ENCODE measurements around the gene TMEM108.

The TMEM108 gene

GRCh38 chr3:133330522-133330921 is 292.3 kb downstream of the TMEM108 start:
- Histone ChIP-seq H3K36me3 (ENCODE audit: control insufficient read depth in 2 of 2, insufficient read depth in 1 of 2, low read length in 2 of 2) (no peaks in the 10 kb centered on the region), H3K4me1 (ENCODE audit: control insufficient read depth, insufficient read depth, low read length) (peaks cover 5% of the 10 kb centered on the region; the same call in 1 of the 2 replicates), H3K9me3 (ENCODE audit: control insufficient read depth, insufficient read depth, low read depth, low read length) (no peaks in the 10 kb centered on the region), H3K4me3 (ENCODE audit: low read depth, low read length) (no peak overlapping the region), H3K27ac (ENCODE audit: extremely low read depth, low read depth, low read length) (no peak overlapping the region)
- POLR2A ChIA-PET = no interaction called here
- CTCF ChIA-PET = interaction anchor here (1.4 kb wide), 1 partner anchor 290 kb away, joined by 5 read pairs; no protein-coding TSS in a partner anchor
- TF ChIP-seq, protein P1, sequence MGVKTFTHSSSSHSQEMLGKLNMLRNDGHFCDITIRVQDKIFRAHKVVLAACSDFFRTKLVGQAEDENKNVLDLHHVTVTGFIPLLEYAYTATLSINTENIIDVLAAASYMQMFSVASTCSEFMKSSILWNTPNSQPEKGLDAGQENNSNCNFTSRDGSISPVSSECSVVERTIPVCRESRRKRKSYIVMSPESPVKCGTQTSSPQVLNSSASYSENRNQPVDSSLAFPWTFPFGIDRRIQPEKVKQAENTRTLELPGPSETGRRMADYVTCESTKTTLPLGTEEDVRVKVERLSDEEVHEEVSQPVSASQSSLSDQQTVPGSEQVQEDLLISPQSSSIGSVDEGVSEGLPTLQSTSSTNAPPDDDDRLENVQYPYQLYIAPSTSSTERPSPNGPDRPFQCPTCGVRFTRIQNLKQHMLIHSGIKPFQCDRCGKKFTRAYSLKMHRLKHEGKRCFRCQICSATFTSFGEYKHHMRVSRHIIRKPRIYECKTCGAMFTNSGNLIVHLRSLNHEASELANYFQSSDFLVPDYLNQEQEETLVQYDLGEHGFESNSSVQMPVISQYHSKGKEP (tag by site-specific recombination; IDR thresholded peaks at IDR 0.05) = no peak
- TF ChIP-seq PRDM1 (tag by site-specific recombination; IDR thresholded peaks at IDR 0.05) (no peak), ZNF596 (tag by site-specific recombination; IDR thresholded peaks at IDR 0.05) (no peak), ZNF692 (tag by site-specific recombination; IDR thresholded peaks at IDR 0.05) (no peak), ZNF843 (tag by site-specific recombination; IDR thresholded peaks at IDR 0.05) (no peak), ZBTB8A (tag by site-specific recombination; IDR thresholded peaks at IDR 0.05) (no peak), ZNF146 (tag by site-specific recombination; IDR thresholded peaks at IDR 0.05) (no peak), ZSCAN18 (tag by site-specific recombination; IDR thresholded peaks at IDR 0.05) (no peak), ZNF677 (tag by site-specific recombination; IDR thresholded peaks at IDR 0.05) (no peak), ZNF366 (tag by site-specific recombination; conservative IDR thresholded peaks at IDR 0.05) (no peak), ZEB2 (tag by site-specific recombination; IDR thresholded peaks at IDR 0.05) (no peak), ZNF341 (tag by site-specific recombination; IDR thresholded peaks at IDR 0.05; ENCODE audit: low read depth) (no peak), ZNF223 (tag by site-specific recombination; IDR thresholded peaks at IDR 0.05) (no peak), ZFHX2 (tag by site-specific recombination; conservative IDR thresholded peaks at IDR 0.05) (no peak)

- H3K27ac ChIP-seq (ENCODE audit: extremely low read depth, low read depth, low read length) = no peak overlapping the region
- CTCF ChIA-PET = no interaction called here
- POLR2A ChIA-PET = no interaction called here
- no peaks in the 10 kb centered on the region for H3K9me3 ChIP-seq (ENCODE audit: control insufficient read depth, insufficient read depth, low read depth, low read length)
- H3K36me3 ChIP-seq (ENCODE audit: control insufficient read depth in 2 of 2, insufficient read depth in 1 of 2, low read length in 2 of 2) = no peaks in the 10 kb centered on the region
- no peaks in the 10 kb centered on the region for H3K4me1 ChIP-seq (ENCODE audit: control insufficient read depth, insufficient read depth, low read length)
- H3K4me3 ChIP-seq (ENCODE audit: low read depth, low read length) = no peak overlapping the region
- TF ChIP-seq, protein P2, sequence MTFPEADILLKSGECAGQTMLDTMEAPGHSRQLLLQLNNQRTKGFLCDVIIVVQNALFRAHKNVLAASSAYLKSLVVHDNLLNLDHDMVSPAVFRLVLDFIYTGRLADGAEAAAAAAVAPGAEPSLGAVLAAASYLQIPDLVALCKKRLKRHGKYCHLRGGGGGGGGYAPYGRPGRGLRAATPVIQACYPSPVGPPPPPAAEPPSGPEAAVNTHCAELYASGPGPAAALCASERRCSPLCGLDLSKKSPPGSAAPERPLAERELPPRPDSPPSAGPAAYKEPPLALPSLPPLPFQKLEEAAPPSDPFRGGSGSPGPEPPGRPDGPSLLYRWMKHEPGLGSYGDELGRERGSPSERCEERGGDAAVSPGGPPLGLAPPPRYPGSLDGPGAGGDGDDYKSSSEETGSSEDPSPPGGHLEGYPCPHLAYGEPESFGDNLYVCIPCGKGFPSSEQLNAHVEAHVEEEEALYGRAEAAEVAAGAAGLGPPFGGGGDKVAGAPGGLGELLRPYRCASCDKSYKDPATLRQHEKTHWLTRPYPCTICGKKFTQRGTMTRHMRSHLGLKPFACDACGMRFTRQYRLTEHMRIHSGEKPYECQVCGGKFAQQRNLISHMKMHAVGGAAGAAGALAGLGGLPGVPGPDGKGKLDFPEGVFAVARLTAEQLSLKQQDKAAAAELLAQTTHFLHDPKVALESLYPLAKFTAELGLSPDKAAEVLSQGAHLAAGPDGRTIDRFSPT (tag by site-specific recombination; IDR thresholded peaks at IDR 0.05) = no peak
- TF ChIP-seq, protein P3, sequence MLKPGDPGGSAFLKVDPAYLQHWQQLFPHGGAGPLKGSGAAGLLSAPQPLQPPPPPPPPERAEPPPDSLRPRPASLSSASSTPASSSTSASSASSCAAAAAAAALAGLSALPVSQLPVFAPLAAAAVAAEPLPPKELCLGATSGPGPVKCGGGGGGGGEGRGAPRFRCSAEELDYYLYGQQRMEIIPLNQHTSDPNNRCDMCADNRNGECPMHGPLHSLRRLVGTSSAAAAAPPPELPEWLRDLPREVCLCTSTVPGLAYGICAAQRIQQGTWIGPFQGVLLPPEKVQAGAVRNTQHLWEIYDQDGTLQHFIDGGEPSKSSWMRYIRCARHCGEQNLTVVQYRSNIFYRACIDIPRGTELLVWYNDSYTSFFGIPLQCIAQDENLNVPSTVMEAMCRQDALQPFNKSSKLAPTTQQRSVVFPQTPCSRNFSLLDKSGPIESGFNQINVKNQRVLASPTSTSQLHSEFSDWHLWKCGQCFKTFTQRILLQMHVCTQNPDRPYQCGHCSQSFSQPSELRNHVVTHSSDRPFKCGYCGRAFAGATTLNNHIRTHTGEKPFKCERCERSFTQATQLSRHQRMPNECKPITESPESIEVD (tag by site-specific recombination; IDR thresholded peaks at IDR 0.05) = no peak
Measured at GRCh38 chr3:133354721-133355120, 316.5 kb downstream of the TMEM108 start.

Data from HEK293 (cell line).